ENCODE measurements around the gene HDLBP. TPM values are rescaled to one million over a fixed set of nuclear protein-coding genes. Genes with fewer than 3 reads are reported as not detected.

Gene HDLBP
- 300 TPM for total RNA-seq

- intact Hi-C loops (cut with DNase I), result loop anchor here (5.0 kb wide), 3 partner anchors 42 to 322 kb away; partner anchors contain the start of genes ATG4B, FARP2 and THAP4
- DNase-seq (ENCODE audit: extremely low spot score in 2 of 2), result peak; percentile 99
- H3K4me1 ChIP-seq, result peaks cover 76% of the 10 kb centered on the region
- H3K4me3 ChIP-seq, result peak within 1 kb of the TSS; percentile 77 to 97
- TF ChIP-seq POLR2A (IDR thresholded peaks at IDR 0.05) (peak in 1 of 2 donors; percentile 83), CTCF (IDR thresholded peaks at IDR 0.05) (no peak), POLR2AphosphoS5 (IDR thresholded peaks at IDR 0.05; ENCODE audit: insufficient read depth in 1 of 2, low read depth in 1 of 2) (peak; percentile 86 to 89)
- peaks cover 0 to 5% of the 10 kb centered on the region in 2 donors for H3K36me3 ChIP-seq
- H3K27me3 ChIP-seq, result no peaks in the 10 kb centered on the region
- no peaks in the 10 kb centered on the region for H3K9me3 ChIP-seq
- H3K27ac ChIP-seq, result peak within 1 kb of the TSS; percentile 99
These were observed at the start of gene HDLBP for GRCh38 chr2:241315093-241315878. TSS of gene HDLBP (minus strand) at chr2:241315672. CDS start at chr2:241266869, 48,803 bp downstream.

GRCh38 chr2:241364781-241365180 is 49.3 kb upstream of the HDLBP start:
- Histone ChIP-seq H3K9me3 (no peaks in the 10 kb centered on the region), H3K4me3 (no peak overlapping the region), H3K27me3 (no peaks in the 10 kb centered on the region), H3K27ac (no peak overlapping the region), H3K36me3 (no peaks in the 10 kb centered on the region), H3K4me1 (peaks cover 21% of the 10 kb centered on the region)
- no peak for TF ChIP-seq CTCF (IDR thresholded peaks at IDR 0.05)
- no peak for DNase-seq (ENCODE audit: extremely low spot score in 2 of 2)
- intact Hi-C loops (cut with DNase I), result no loop called here

GRCh38 chr2:241363426-241363825 is 48.0 kb upstream of the HDLBP start:
- intact Hi-C loops (cut with DNase I), result no loop called here
- Histone ChIP-seq H3K27ac (no peak overlapping the region), H3K4me1 (peaks cover 30% of the 10 kb centered on the region), H3K4me3 (no peak overlapping the region), H3K27me3 (no peaks in the 10 kb centered on the region), H3K36me3 (no peaks in the 10 kb centered on the region), H3K9me3 (no peaks in the 10 kb centered on the region)
- TF ChIP-seq POLR2AphosphoS5 (IDR thresholded peaks at IDR 0.05; ENCODE audit: insufficient read depth in 1 of 2, low read depth in 1 of 2) (no peak), POLR2A (IDR thresholded peaks at IDR 0.05) (no peak)
- DNase-seq (ENCODE audit: extremely low spot score in 2 of 2), result no peak

GRCh38 chr2:241359481-241360045 is 44.1 kb upstream of the HDLBP start:
- H3K27ac ChIP-seq, result no peak overlapping the region
- H3K36me3 ChIP-seq, result no peaks in the 10 kb centered on the region
- TF ChIP-seq POLR2AphosphoS5 (IDR thresholded peaks at IDR 0.05; ENCODE audit: insufficient read depth in 1 of 2, low read depth in 1 of 2) (no peak), CTCF (IDR thresholded peaks at IDR 0.05) (no peak), POLR2A (IDR thresholded peaks at IDR 0.05) (no peak)
- no peaks in the 10 kb centered on the region for H3K9me3 ChIP-seq
- intact Hi-C loops (cut with DNase I), result loop anchor here (5.0 kb wide), 1 partner anchor 42 kb away; the partner anchor contains the start of genes HDLBP and SEPTIN2
- peaks cover 50% of the 10 kb centered on the region for H3K4me1 ChIP-seq
- H3K27me3 ChIP-seq, result no peaks in the 10 kb centered on the region
- H3K4me3 ChIP-seq, result no peak overlapping the region
- DNase-seq (ENCODE audit: extremely low spot score in 2 of 2), result no peak

GRCh38 chr2:241358470-241358869 is 43.0 kb upstream of the HDLBP start:
- Histone ChIP-seq H3K9me3 (no peaks in the 10 kb centered on the region), H3K27me3 (no peaks in the 10 kb centered on the region), H3K36me3 (no peaks in the 10 kb centered on the region), H3K4me1 (peaks cover 45% of the 10 kb centered on the region), H3K4me3 (no peak overlapping the region), H3K27ac (no peak overlapping the region)
- DNase-seq (ENCODE audit: extremely low spot score in 2 of 2), result no peak
- intact Hi-C loops (cut with DNase I), result loop anchor here (5.0 kb wide), 1 partner anchor 41 kb away; the partner anchor contains the start of genes HDLBP and SEPTIN2
- TF ChIP-seq POLR2A (IDR thresholded peaks at IDR 0.05) (no peak), POLR2AphosphoS5 (IDR thresholded peaks at IDR 0.05; ENCODE audit: insufficient read depth in 1 of 2, low read depth in 1 of 2) (no peak), CTCF (IDR thresholded peaks at IDR 0.05) (no peak)
